ENCODE measurements around the gene MC3R. TPM values are rescaled to one million over a fixed set of nuclear protein-coding genes. Genes with fewer than 3 reads are reported as not detected.

The MC3R gene
- total RNA-seq, 1 experiment from 2014 or later = not detected

- DNase-seq (ENCODE audit: low read depth, low spot score) = no peak
These were observed 40.9 kb upstream of the MC3R start for GRCh38 chr20:56207656-56208055.

More at GRCh38 chr20:56207656-56208055, 40.9 kb upstream of the MC3R start:
- BruUV-seq (replicated peaks) = no TSS peak
- Histone ChIP-seq H3K9ac (ENCODE audit: low read length) (no peak overlapping the region), H3K27me3 (ENCODE audit: insufficient read depth, low read length) (no peaks in the 10 kb centered on the region), H2AFZ (ENCODE audit: low read depth, low read length, poor library complexity, severe bottlenecking) (no peak overlapping the region), H3K4me1 (ENCODE audit: control insufficient read depth in 1 of 2, insufficient read depth in 2 of 2, low read length in 2 of 2) (no peaks in the 10 kb centered on the region), H3K36me3 (ENCODE audit: control insufficient read depth in 1 of 2, insufficient read depth in 2 of 2, low read length in 2 of 2) (no peaks in the 10 kb centered on the region), H3K4me3 (replicated peaks in 1 of 2; ENCODE audit: low read depth in 1 of 2, low read length in 2 of 2) (no peak overlapping the region), H3K9me2 (ENCODE audit: insufficient read depth) (no peaks in the 10 kb centered on the region), H3K79me2 (ENCODE audit: insufficient read depth, low read length) (no peaks in the 10 kb centered on the region), H3K27ac (ENCODE audit: low read depth, low read length) (no peak overlapping the region), H3K9me3 (ENCODE audit: control insufficient read depth in 1 of 2, insufficient read depth in 1 of 2, low read depth in 1 of 2, low read length in 2 of 2) (no peaks in the 10 kb centered on the region), H3K4me2 (ENCODE audit: low read length) (no peak overlapping the region), H4K20me1 (ENCODE audit: insufficient read depth) (no peaks in the 10 kb centered on the region)
- ATAC-seq = no peak
- intact Hi-C loops (cut with micrococcal nuclease) = no loop called here
- ChIA-PET RAD21 (ENCODE audit: low non-redundant PET in 1 of 2, low total read pairs in 2 of 2, uncharacterized antibody in 2 of 2, unreplicated experiment in 2 of 2) (no interaction called here), CTCF (no interaction called here), POLR2A (no interaction called here)
- TF ChIP-seq EGR1 (IDR thresholded peaks at IDR 0.05; ENCODE audit: low read depth) (no peak), ZBTB33 (IDR thresholded peaks at IDR 0.05; ENCODE audit: extremely low read depth, insufficient replicate concordance, low read length) (no peak), JUND (IDR thresholded peaks at IDR 0.05) (no peak), CTCF (IDR thresholded peaks at IDR 0.05 in 2 of 3, conservative IDR thresholded peaks at IDR 0.05 in 1 of 3; ENCODE audit: borderline replicate concordance in 1 of 3, insufficient read depth in 1 of 3, low read depth in 2 of 3, low read length in 2 of 3) (no peak), POLR2A (IDR thresholded peaks at IDR 0.05; ENCODE audit: borderline replicate concordance, extremely low read depth, insufficient read depth, insufficient read length) (no peak), YY1 (IDR thresholded peaks at IDR 0.05; ENCODE audit: extremely low read depth, insufficient replicate concordance, low read depth, low read length) (no peak), CBX3 (IDR thresholded peaks at IDR 0.05; ENCODE audit: low read depth) (no peak), EZH2phosphoT487 (IDR thresholded peaks at IDR 0.05; ENCODE audit: borderline replicate concordance) (no peak), RAD21 (IDR thresholded peaks at IDR 0.05; ENCODE audit: low read depth) (no peak), ATF3 (IDR thresholded peaks at IDR 0.05) (no peak), TCF7L2 (IDR thresholded peaks at IDR 0.05; ENCODE audit: borderline replicate concordance, extremely low read depth, insufficient read depth, insufficient read length) (no peak), EZH2 (IDR thresholded peaks at IDR 0.05) (no peak), ELF1 (IDR thresholded peaks at IDR 0.05; ENCODE audit: borderline replicate concordance, low read depth) (no peak)
